ENCODE data around the gene WEE1. TPM values are rescaled to one million over a fixed set of nuclear protein-coding genes. Genes with fewer than 3 reads are reported as not detected.

WEE1 gene
- total RNA-seq, 1 experiment from 2014 or later, result 67.9 TPM

- Histone ChIP-seq H3K36me3 (ENCODE audit: control insufficient read depth, insufficient read depth, low read length) (no peaks in the 10 kb centered on the region), H3K27me3 (ENCODE audit: control insufficient read depth, insufficient read depth, low read length) (no peaks in the 10 kb centered on the region), H3K4me3 (ENCODE audit: low read depth in 2 of 2, low read length in 2 of 2) (no peak overlapping the region; a peak in 2 of 4 replicates), H3K9me3 (ENCODE audit: control insufficient read depth, insufficient read depth, low read depth, low read length) (no peaks in the 10 kb centered on the region), H3K27ac (ENCODE audit: low read length) (peak overlapping the region; percentile 96), H3K4me1 (ENCODE audit: control insufficient read depth, insufficient read depth, low read length) (peaks cover 70% of the 10 kb centered on the region)
- TF ChIP-seq, protein P1, sequence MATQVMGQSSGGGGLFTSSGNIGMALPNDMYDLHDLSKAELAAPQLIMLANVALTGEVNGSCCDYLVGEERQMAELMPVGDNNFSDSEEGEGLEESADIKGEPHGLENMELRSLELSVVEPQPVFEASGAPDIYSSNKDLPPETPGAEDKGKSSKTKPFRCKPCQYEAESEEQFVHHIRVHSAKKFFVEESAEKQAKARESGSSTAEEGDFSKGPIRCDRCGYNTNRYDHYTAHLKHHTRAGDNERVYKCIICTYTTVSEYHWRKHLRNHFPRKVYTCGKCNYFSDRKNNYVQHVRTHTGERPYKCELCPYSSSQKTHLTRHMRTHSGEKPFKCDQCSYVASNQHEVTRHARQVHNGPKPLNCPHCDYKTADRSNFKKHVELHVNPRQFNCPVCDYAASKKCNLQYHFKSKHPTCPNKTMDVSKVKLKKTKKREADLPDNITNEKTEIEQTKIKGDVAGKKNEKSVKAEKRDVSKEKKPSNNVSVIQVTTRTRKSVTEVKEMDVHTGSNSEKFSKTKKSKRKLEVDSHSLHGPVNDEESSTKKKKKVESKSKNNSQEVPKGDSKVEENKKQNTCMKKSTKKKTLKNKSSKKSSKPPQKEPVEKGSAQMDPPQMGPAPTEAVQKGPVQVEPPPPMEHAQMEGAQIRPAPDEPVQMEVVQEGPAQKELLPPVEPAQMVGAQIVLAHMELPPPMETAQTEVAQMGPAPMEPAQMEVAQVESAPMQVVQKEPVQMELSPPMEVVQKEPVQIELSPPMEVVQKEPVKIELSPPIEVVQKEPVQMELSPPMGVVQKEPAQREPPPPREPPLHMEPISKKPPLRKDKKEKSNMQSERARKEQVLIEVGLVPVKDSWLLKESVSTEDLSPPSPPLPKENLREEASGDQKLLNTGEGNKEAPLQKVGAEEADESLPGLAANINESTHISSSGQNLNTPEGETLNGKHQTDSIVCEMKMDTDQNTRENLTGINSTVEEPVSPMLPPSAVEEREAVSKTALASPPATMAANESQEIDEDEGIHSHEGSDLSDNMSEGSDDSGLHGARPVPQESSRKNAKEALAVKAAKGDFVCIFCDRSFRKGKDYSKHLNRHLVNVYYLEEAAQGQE (IDR thresholded peaks at IDR 0.05; ENCODE audit: insufficient read depth in 1 of 2, low read depth in 2 of 2, low read length in 1 of 2), result no peak
- TF ChIP-seq POLR2AphosphoS5 (IDR thresholded peaks at IDR 0.05; ENCODE audit: low read depth, low read length) (no peak), TCF7L2 (IDR thresholded peaks at IDR 0.05; ENCODE audit: low read depth, low read length) (no peak), SIN3A (IDR thresholded peaks at IDR 0.05; ENCODE audit: borderline replicate concordance, insufficient read depth, low read depth, low read length) (no peak)
- TF ChIP-seq, protein P2, sequence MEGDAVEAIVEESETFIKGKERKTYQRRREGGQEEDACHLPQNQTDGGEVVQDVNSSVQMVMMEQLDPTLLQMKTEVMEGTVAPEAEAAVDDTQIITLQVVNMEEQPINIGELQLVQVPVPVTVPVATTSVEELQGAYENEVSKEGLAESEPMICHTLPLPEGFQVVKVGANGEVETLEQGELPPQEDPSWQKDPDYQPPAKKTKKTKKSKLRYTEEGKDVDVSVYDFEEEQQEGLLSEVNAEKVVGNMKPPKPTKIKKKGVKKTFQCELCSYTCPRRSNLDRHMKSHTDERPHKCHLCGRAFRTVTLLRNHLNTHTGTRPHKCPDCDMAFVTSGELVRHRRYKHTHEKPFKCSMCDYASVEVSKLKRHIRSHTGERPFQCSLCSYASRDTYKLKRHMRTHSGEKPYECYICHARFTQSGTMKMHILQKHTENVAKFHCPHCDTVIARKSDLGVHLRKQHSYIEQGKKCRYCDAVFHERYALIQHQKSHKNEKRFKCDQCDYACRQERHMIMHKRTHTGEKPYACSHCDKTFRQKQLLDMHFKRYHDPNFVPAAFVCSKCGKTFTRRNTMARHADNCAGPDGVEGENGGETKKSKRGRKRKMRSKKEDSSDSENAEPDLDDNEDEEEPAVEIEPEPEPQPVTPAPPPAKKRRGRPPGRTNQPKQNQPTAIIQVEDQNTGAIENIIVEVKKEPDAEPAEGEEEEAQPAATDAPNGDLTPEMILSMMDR (IDR thresholded peaks at IDR 0.05), result no peak
- ChIA-PET CTCF (interaction anchor here (0.6 to 1.7 kb wide), 2 partner anchors 34 to 45 kb away, joined by 3 to 4 read pairs; no protein-coding TSS in a partner anchor), POLR2A (interaction anchor here (0.6 to 1.3 kb wide), 3 partner anchors 33 to 186 kb away, joined by 3 to 6 read pairs (median 5); no protein-coding TSS in a partner anchor)
- ATAC-seq (no peak), DNase-seq (ENCODE audit: low read depth, low spot score) (no peak)
- in situ Hi-C loops (cut with HindIII; ENCODE audit: low pct_unique_long_range_greater_than_20kb, low sequenced_read_pairs) (no loop called here), intact Hi-C loops (cut with micrococcal nuclease; ENCODE audit: unreplicated experiment) (loop anchor here (5.0 kb wide), 1 partner anchor 106 kb away; the partner anchor contains the start of gene ZNF143)
- no TSS peak for BruUV-seq (replicated peaks)
Observed at GRCh38 chr11:9568161-9568853, 5.2 kb upstream of the WEE1 start.

- in situ Hi-C loops (cut with HindIII; ENCODE audit: low pct_unique_long_range_greater_than_20kb, low sequenced_read_pairs) (no loop called here), intact Hi-C loops (cut with micrococcal nuclease; ENCODE audit: unreplicated experiment) (loop anchor here (5.0 kb wide), 1 partner anchor 107 kb away; the partner anchor contains the start of gene ZNF143)
- Histone ChIP-seq H3K4me1 (ENCODE audit: control insufficient read depth, insufficient read depth, low read length) (peaks cover 67% of the 10 kb centered on the region), H3K36me3 (ENCODE audit: control insufficient read depth, insufficient read depth, low read length) (no peaks in the 10 kb centered on the region), H3K9me3 (ENCODE audit: control insufficient read depth, insufficient read depth, low read depth, low read length) (no peaks in the 10 kb centered on the region), H3K4me3 (ENCODE audit: low read depth in 2 of 2, low read length in 2 of 2) (peak overlapping the region; percentile 13 to 38; a peak in 3 of 4 replicates), H3K27ac (ENCODE audit: low read length) (peak overlapping the region; percentile 96), H3K27me3 (ENCODE audit: control insufficient read depth, insufficient read depth, low read length) (no peaks in the 10 kb centered on the region)
- no peak for DNase-seq (ENCODE audit: low read depth, low spot score)
- no peak for TF ChIP-seq SIN3A (IDR thresholded peaks at IDR 0.05; ENCODE audit: borderline replicate concordance, insufficient read depth, low read depth, low read length)
- TF ChIP-seq, protein P1 (IDR thresholded peaks at IDR 0.05; ENCODE audit: insufficient read depth in 1 of 2, low read depth in 2 of 2, low read length in 1 of 2), result no peak
- no peak; the same call in 1 of the 2 replicates for TF ChIP-seq POLR2AphosphoS5 (IDR thresholded peaks at IDR 0.05; ENCODE audit: low read depth, low read length)
- no peak for TF ChIP-seq TCF7L2 (IDR thresholded peaks at IDR 0.05; ENCODE audit: low read depth, low read length)
- TF ChIP-seq, protein P2 (IDR thresholded peaks at IDR 0.05), result no peak
- ChIA-PET POLR2A (interaction anchor here (0.6 to 1.3 kb wide), 2 partner anchors 34 to 186 kb away, joined by 3 to 5 read pairs; no protein-coding TSS in a partner anchor), CTCF (interaction anchor here (0.6 to 1.7 kb wide), 4 partner anchors 34 to 952 kb away, joined by 3 to 4 read pairs (median 3); no protein-coding TSS in a partner anchor)
- BruUV-seq (replicated peaks), result no TSS peak
- no peak for ATAC-seq
Observed at GRCh38 chr11:9568854-9569587, 4.4 kb upstream of the WEE1 start.
